Endodermal cell (in vitro differentiated cells): ENCODE data around the gene SLC25A38. TPM values are rescaled to one million over a fixed set of nuclear protein-coding genes. Genes with fewer than 3 reads are reported as not detected.

Experiments used
- DNase-seq: peaks from one replicate; pipeline ENCODE4 v3.0.0-alpha.2; 2017
- H3K27ac ChIP-seq: 2 replicates; pipeline ENCODE4 v1.5.1; 2013; ENCODE audit warnings: mild to moderate bottlenecking, low read depth, low read length, moderate library complexity
- H3K27me3 ChIP-seq: 2 replicates; pipeline ENCODE4 v1.6.1; 2013; ENCODE audit warnings: mild to moderate bottlenecking, low read length, moderate library complexity; ENCODE audit not compliant: insufficient read depth, control insufficient read depth, poor library complexity, severe bottlenecking
- H3K36me3 ChIP-seq: 2 replicates; pipeline ENCODE4 v1.7.0; 2013; ENCODE audit warnings: mild to moderate bottlenecking, low read length, moderate library complexity; ENCODE audit not compliant: control insufficient read depth, insufficient read depth
- H3K4me1 ChIP-seq: one replicate; pipeline ENCODE4 v1.7.0; 2013; ENCODE audit warnings: low read length; ENCODE audit not compliant: control insufficient read depth, insufficient read depth
- H3K4me3 ChIP-seq: 2 replicates; pipeline ENCODE4 v1.5.1; 2013; ENCODE audit warnings: mild to moderate bottlenecking, low read length, moderate library complexity
- H3K9ac ChIP-seq: 2 replicates; pipeline ENCODE4 v1.6.1; 2013; ENCODE audit warnings: mild to moderate bottlenecking, low read length, moderate library complexity; ENCODE audit not compliant: poor library complexity, severe bottlenecking; ENCODE audit errors: extremely low read depth
- H3K9me3 ChIP-seq: 2 replicates; pipeline ENCODE4 v1.6.1; 2013; ENCODE audit warnings: mild to moderate bottlenecking, low read length, moderate library complexity; ENCODE audit not compliant: control insufficient read depth
- H3K27ac Mint-ChIP-seq: 2 replicates; pipeline ENCODE4 v1.8.0; 2020; ENCODE audit warnings: mixed read lengths
- H3K27me3 Mint-ChIP-seq: 2 replicates; pipeline ENCODE4 v1.8.0; 2021; ENCODE audit warnings: mild to moderate bottlenecking, mixed read lengths; ENCODE audit not compliant: insufficient read depth
- H3K36me3 Mint-ChIP-seq: 2 replicates; pipeline ENCODE4 v1.8.0; 2020; ENCODE audit warnings: low read depth, mixed read lengths
- H3K4me1 Mint-ChIP-seq: 2 replicates; pipeline ENCODE4 v1.8.0; 2020; ENCODE audit warnings: mixed read lengths
- H3K4me3 Mint-ChIP-seq: 2 replicates; pipeline ENCODE4 v1.8.0; 2020; ENCODE audit warnings: mild to moderate bottlenecking, moderate library complexity, mixed read lengths
- H3K9me3 Mint-ChIP-seq: 2 replicates; pipeline ENCODE4 v1.8.0; 2020; ENCODE audit warnings: mild to moderate bottlenecking, mixed read lengths
- CTCF ChIP-seq: fragments of 200-600 bp; sonication (generic); conservative IDR thresholded peaks from 2 replicates; pipeline ENCODE4 v1.5.0; 2021; ENCODE audit warnings: antibody characterized with exemption, mild to moderate bottlenecking
- WGBS, 2 experiments: methylation state at CpG; one replicate each; pipeline versions ENCODE4 v1.1.5 to v1.1.7; 2013; ENCODE audit warnings: missing lambda C conversion rate in 2 of 2, mixed read lengths in 1 of 2; ENCODE audit not compliant: insufficient coverage in 1 of 2, insufficient read length in 1 of 2; 5-methylcytosine and 5-hydroxymethylcytosine counted together
- total RNA-seq, 2 donors: library from RNA; stranded (reverse); fragmentation: NEBNext Ultra II Directional in 1 of 2; extraction: Animal tissue kit (Norgen Biotek cat#: 25700) in 1 of 2; gene quantifications; 2 replicates in 1 of 2; 3 replicates in 1 of 2; pipeline ENCODE4 v1.2.1, GENCODE V29; 2021

SLC25A38 gene
- total RNA-seq, 2 donors from 2014 or later = 33.4 to 37.7 TPM

- no peaks in the 10 kb centered on the region for H3K4me1 Mint-ChIP-seq
- H3K4me3 Mint-ChIP-seq = no peak overlapping the region
- no peak overlapping the region for H3K4me3 ChIP-seq
- no peaks in the 10 kb centered on the region for H3K9me3 ChIP-seq
- H3K9me3 Mint-ChIP-seq = no peaks in the 10 kb centered on the region
- WGBS, 2 experiments = 96 to 100% methylated on average over 2 to 3 of the region's 3 CpGs
- H3K27ac ChIP-seq = no peak overlapping the region
- no peaks in the 10 kb centered on the region for H3K36me3 Mint-ChIP-seq
- H3K36me3 ChIP-seq = no peaks in the 10 kb centered on the region
- H3K27me3 ChIP-seq = no peaks in the 10 kb centered on the region
- DNase-seq = no peak
- H3K27ac Mint-ChIP-seq = no peak overlapping the region
- no peak for TF ChIP-seq CTCF
- no peaks in the 10 kb centered on the region for H3K4me1 ChIP-seq
- no peaks in the 10 kb centered on the region for H3K27me3 Mint-ChIP-seq
- no peak overlapping the region for H3K9ac ChIP-seq
Measured at GRCh38 chr3:39358333-39358732, 24.8 kb upstream of the SLC25A38 start.

GRCh38 chr3:39361252-39361927 lies 21.8 kb upstream of the SLC25A38 start:
- Mint-ChIP-seq H3K4me3 (no peak overlapping the region), H3K36me3 (no peaks in the 10 kb centered on the region), H3K9me3 (no peaks in the 10 kb centered on the region), H3K27ac (no peak overlapping the region), H3K4me1 (no peaks in the 10 kb centered on the region), H3K27me3 (peaks cover 3% of the 10 kb centered on the region)
- Histone ChIP-seq H3K4me3 (no peak overlapping the region), H3K36me3 (no peaks in the 10 kb centered on the region), H3K9me3 (no peaks in the 10 kb centered on the region), H3K4me1 (no peaks in the 10 kb centered on the region), H3K9ac (no peak overlapping the region), H3K27me3 (no peaks in the 10 kb centered on the region), H3K27ac (no peak overlapping the region)
- no peak for DNase-seq
- TF ChIP-seq CTCF = no peak
- 88 to 95% methylated on average over 4 to 8 of the region's 8 CpGs for WGBS, 2 experiments

- WGBS, 2 experiments = 80 to 89% methylated on average over 2 to 3 of the region's 3 CpGs
- DNase-seq = no peak
- Histone ChIP-seq H3K9ac (no peak overlapping the region), H3K27ac (no peak overlapping the region), H3K36me3 (no peaks in the 10 kb centered on the region), H3K4me3 (no peak overlapping the region), H3K9me3 (no peaks in the 10 kb centered on the region), H3K27me3 (no peaks in the 10 kb centered on the region), H3K4me1 (no peaks in the 10 kb centered on the region)
- no peak overlapping the region for H3K27ac Mint-ChIP-seq
- H3K4me3 Mint-ChIP-seq = no peak overlapping the region
- peaks cover 3% of the 10 kb centered on the region for H3K27me3 Mint-ChIP-seq
- H3K9me3 Mint-ChIP-seq = no peaks in the 10 kb centered on the region
- H3K4me1 Mint-ChIP-seq = no peaks in the 10 kb centered on the region
- no peaks in the 10 kb centered on the region for H3K36me3 Mint-ChIP-seq
- TF ChIP-seq CTCF = no peak
Measured at GRCh38 chr3:39362192-39362591, 21.0 kb upstream of the SLC25A38 start.
